Brain microvascular endothelial cell (primary cell): Measurements from ENCODE around the gene DCAKD.

ENCODE experiments used
- DNase-seq: peaks from one replicate; pipeline ENCODE4 v3.0.0-alpha.2; 2020
- H3K27ac ChIP-seq: fragments of 250-450 bp; sonication (Bioruptor Pico); 2 replicates; pipeline ENCODE4 v1.5.1; 2020; ENCODE audit warnings: mild to moderate bottlenecking, moderate library complexity
- H3K27me3 ChIP-seq: fragments of 250-450 bp; sonication (Bioruptor Pico); replicated peaks from 2 replicates; pipeline ENCODE4 v1.5.1; 2020; ENCODE audit warnings: mild to moderate bottlenecking
- H3K36me3 ChIP-seq: fragments of 250-450 bp; sonication (Bioruptor Pico); replicated peaks from 2 replicates; pipeline ENCODE4 v1.5.1; 2020; ENCODE audit warnings: mild to moderate bottlenecking
- H3K4me3 ChIP-seq: 2 replicates; pipeline ENCODE4 v1.5.1; 2011; ENCODE audit warnings: low read depth, mild to moderate bottlenecking, control low read depth, low read length, moderate library complexity
- CTCF ChIP-seq: IDR thresholded peaks from 2 replicates; pipeline ENCODE4 v1.5.1; 2011; ENCODE audit warnings: low read depth, mild to moderate bottlenecking, moderate library complexity, low read length, control low read depth, inconsistent platforms; ENCODE audit errors: missing control alignments
- in situ Hi-C: cut with HindIII; loops from 2 replicates; pipeline ENCODE4 v1.10.0; 2017; ENCODE audit warnings: low sequenced_read_pairs, low pct_ligation_motif_present

The DCAKD gene

GRCh38 chr17:45087978-45088377 is 36.5 kb upstream of the DCAKD start:
- DNase-seq = no peak
- in situ Hi-C loops = no loop called here
- Histone ChIP-seq H3K27me3 (no peaks in the 10 kb centered on the region), H3K4me3 (no peak overlapping the region), H3K36me3 (peaks cover 55% of the 10 kb centered on the region), H3K27ac (no peak overlapping the region)
- TF ChIP-seq CTCF = no peak

- no peak for TF ChIP-seq CTCF
- in situ Hi-C loops = no loop called here
- H3K36me3 ChIP-seq = peaks cover 59% of the 10 kb centered on the region
- no peak overlapping the region for H3K4me3 ChIP-seq
- no peaks in the 10 kb centered on the region for H3K27me3 ChIP-seq
- H3K27ac ChIP-seq = no peak overlapping the region
- peak; percentile 38 for DNase-seq
Measured at GRCh38 chr17:45087504-45087975, 36.1 kb upstream of the DCAKD start.

GRCh38 chr17:45086865-45087503 is 35.6 kb upstream of the DCAKD start:
- TF ChIP-seq CTCF = no peak
- Histone ChIP-seq H3K36me3 (peaks cover 62% of the 10 kb centered on the region), H3K4me3 (no peak overlapping the region), H3K27me3 (no peaks in the 10 kb centered on the region), H3K27ac (no peak overlapping the region)
- DNase-seq = no peak
- in situ Hi-C loops = no loop called here

- TF ChIP-seq CTCF = no peak
- Histone ChIP-seq H3K36me3 (peaks cover 64% of the 10 kb centered on the region), H3K27ac (no peak overlapping the region), H3K4me3 (no peak overlapping the region), H3K27me3 (no peaks in the 10 kb centered on the region)
- in situ Hi-C loops = no loop called here
- no peak for DNase-seq
Measured at GRCh38 chr17:45086391-45086790, 35.0 kb upstream of the DCAKD start.

- in situ Hi-C loops = no loop called here
- H3K27me3 ChIP-seq = no peaks in the 10 kb centered on the region
- DNase-seq = no peak
- peaks cover 39% of the 10 kb centered on the region for H3K36me3 ChIP-seq
- no peak for TF ChIP-seq CTCF
- H3K4me3 ChIP-seq = no peak overlapping the region
- no peak overlapping the region for H3K27ac ChIP-seq
Measured at GRCh38 chr17:45081047-45081703, 29.7 kb upstream of the DCAKD start.

GRCh38 chr17:45077643-45078042 is 26.2 kb upstream of the DCAKD start:
- in situ Hi-C loops = no loop called here
- DNase-seq = no peak
- TF ChIP-seq CTCF = no peak
- no peaks in the 10 kb centered on the region for H3K27me3 ChIP-seq
- H3K4me3 ChIP-seq = no peak overlapping the region
- peaks cover 36% of the 10 kb centered on the region for H3K36me3 ChIP-seq
- H3K27ac ChIP-seq = no peak overlapping the region
